SJSA1 (cell line): ENCODE measurements around the gene LRMDA. TPM values are rescaled to one million over a fixed set of nuclear protein-coding genes. Genes with fewer than 3 reads are reported as not detected.

ENCODE experiments used
- DNase-seq, 2 experiments: peaks; one replicate each; pipeline ENCODE4 v3.0.0-alpha.2; 2015 to 2020; ENCODE audit warnings: low spot score in 2 of 2, low read depth in 1 of 2
- H3K27ac ChIP-seq: fragments of 250-450 bp; sonication (Bioruptor Pico); 2 replicates; pipeline ENCODE4 v1.5.1; 2020; ENCODE audit warnings: mild to moderate bottlenecking, moderate library complexity
- H3K27me3 ChIP-seq: fragments of 250-450 bp; sonication (Bioruptor Pico); replicated peaks from 2 replicates; pipeline ENCODE4 v1.5.1; 2020; ENCODE audit warnings: mild to moderate bottlenecking, moderate library complexity
- H3K36me3 ChIP-seq: fragments of 250-450 bp; sonication (Bioruptor Pico); 2 replicates; pipeline ENCODE4 v1.5.1; 2020; ENCODE audit warnings: mild to moderate bottlenecking
- H3K4me1 ChIP-seq: fragments of 250-450 bp; sonication (Bioruptor Pico); replicated peaks from 2 replicates; pipeline ENCODE4 v1.6.1; 2021; ENCODE audit warnings: mild to moderate bottlenecking
- H3K4me3 ChIP-seq: fragments of 250-450 bp; sonication (Bioruptor Pico); 2 replicates; pipeline ENCODE4 v1.5.1; 2020; ENCODE audit warnings: mild to moderate bottlenecking
- H3K9me3 ChIP-seq: fragments of 250-450 bp; sonication (Bioruptor Pico); replicated peaks from 2 replicates; pipeline ENCODE4 v1.5.1; 2020; ENCODE audit warnings: mild to moderate bottlenecking
- total RNA-seq: library from RNA; depleted of rRNA; stranded (reverse); fragments of >200 nt; shearing (Covaris generic); gene quantifications from 2 replicates; pipeline ENCODE4 v1.2.3, GENCODE V29; 2014

The LRMDA gene
- total RNA-seq, 1 experiment from 2014 or later: not detected

- no peak overlapping the region for H3K4me3 ChIP-seq
- H3K36me3 ChIP-seq: no peaks in the 10 kb centered on the region
- peaks cover 34% of the 10 kb centered on the region for H3K4me1 ChIP-seq
- no peak for DNase-seq
- no peaks in the 10 kb centered on the region for H3K9me3 ChIP-seq
- H3K27me3 ChIP-seq: no peaks in the 10 kb centered on the region
- H3K27ac ChIP-seq: no peak overlapping the region
These were observed 118.8 kb downstream of the LRMDA start for GRCh38 chr10:75550191-75550590.

DNA sequence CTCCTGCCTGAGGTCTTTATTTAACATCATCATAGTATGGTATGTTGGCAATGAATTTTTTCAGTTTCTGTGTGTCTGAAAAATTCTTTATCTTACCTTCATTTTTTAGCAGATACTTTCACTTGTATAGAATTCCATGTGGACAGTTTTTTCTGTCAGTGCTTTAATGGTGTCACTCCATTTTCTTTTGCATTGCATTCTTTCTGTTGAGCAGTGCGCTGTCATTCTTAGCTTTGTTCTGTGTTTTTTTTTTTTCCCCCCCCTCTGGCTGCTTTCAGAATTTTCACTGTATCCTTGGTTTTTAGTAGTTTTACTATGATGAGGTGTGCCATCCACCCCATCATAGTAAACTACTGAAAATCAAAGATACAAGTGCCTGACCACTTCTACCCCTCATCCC lies 120.7 kb downstream of the LRMDA start:
- H3K4me3 ChIP-seq: no peak overlapping the region
- no peak for DNase-seq
- no peaks in the 10 kb centered on the region for H3K9me3 ChIP-seq
- no peaks in the 10 kb centered on the region for H3K27me3 ChIP-seq
- no peak overlapping the region for H3K27ac ChIP-seq
- H3K4me1 ChIP-seq: peaks cover 16% of the 10 kb centered on the region
- H3K36me3 ChIP-seq: no peaks in the 10 kb centered on the region

GRCh38 chr10:75553550-75553949 lies 122.1 kb downstream of the LRMDA start:
- DNase-seq: no peak
- Histone ChIP-seq H3K36me3 (no peaks in the 10 kb centered on the region), H3K4me3 (no peak overlapping the region), H3K4me1 (peaks cover 2% of the 10 kb centered on the region), H3K27ac (no peak overlapping the region), H3K27me3 (no peaks in the 10 kb centered on the region), H3K9me3 (no peaks in the 10 kb centered on the region)

- no peak for DNase-seq
- Histone ChIP-seq H3K36me3 (no peaks in the 10 kb centered on the region), H3K27me3 (no peaks in the 10 kb centered on the region), H3K4me1 (no peaks in the 10 kb centered on the region), H3K27ac (no peak overlapping the region), H3K4me3 (no peak overlapping the region), H3K9me3 (no peaks in the 10 kb centered on the region)
These were observed 123.9 kb downstream of the LRMDA start for GRCh38 chr10:75555323-75555722.

- no peaks in the 10 kb centered on the region for H3K36me3 ChIP-seq
- H3K27me3 ChIP-seq: no peaks in the 10 kb centered on the region
- no peaks in the 10 kb centered on the region for H3K9me3 ChIP-seq
- H3K4me3 ChIP-seq: no peak overlapping the region
- no peak for DNase-seq
- no peaks in the 10 kb centered on the region for H3K4me1 ChIP-seq
- no peak overlapping the region for H3K27ac ChIP-seq
These were observed 124.9 kb downstream of the LRMDA start for GRCh38 chr10:75556320-75556719.

GRCh38 chr10:75565286-75566251 lies 134.1 kb downstream of the LRMDA start:
- Histone ChIP-seq H3K27ac (no peak overlapping the region), H3K36me3 (no peaks in the 10 kb centered on the region), H3K4me1 (no peaks in the 10 kb centered on the region), H3K4me3 (no peak overlapping the region), H3K27me3 (no peaks in the 10 kb centered on the region), H3K9me3 (no peaks in the 10 kb centered on the region; the same call in 1 of the 2 replicates)
- no peak for DNase-seq

- Histone ChIP-seq H3K9me3 (peaks cover 7% of the 10 kb centered on the region; the same call in 1 of the 2 replicates), H3K4me1 (no peaks in the 10 kb centered on the region), H3K36me3 (no peaks in the 10 kb centered on the region), H3K27ac (no peak overlapping the region), H3K27me3 (no peaks in the 10 kb centered on the region), H3K4me3 (no peak overlapping the region)
- DNase-seq: no peak
These were observed 137.2 kb downstream of the LRMDA start for GRCh38 chr10:75568450-75569130.

DNA sequence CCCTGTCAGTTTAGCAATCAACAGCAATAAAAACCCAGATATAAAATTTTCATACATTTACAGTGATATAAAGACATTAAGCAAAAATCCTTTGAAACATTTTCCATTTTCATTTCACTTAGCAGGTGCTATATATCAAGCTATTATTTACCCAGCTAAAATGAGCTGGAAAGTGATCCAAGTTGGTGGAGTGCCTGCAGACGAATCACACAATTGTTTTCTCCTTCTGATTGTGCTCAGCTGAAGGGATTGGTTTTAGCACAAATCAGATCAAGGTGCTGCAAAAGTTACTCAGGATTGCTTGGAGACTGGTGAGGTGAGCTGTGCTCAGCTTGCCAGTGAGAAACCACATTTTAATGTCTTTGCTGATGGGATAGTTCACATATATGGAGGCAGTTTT lies 138.1 kb downstream of the LRMDA start:
- no peaks in the 10 kb centered on the region for H3K36me3 ChIP-seq
- no peak overlapping the region for H3K27ac ChIP-seq
- DNase-seq: no peak
- H3K4me3 ChIP-seq: no peak overlapping the region
- no peaks in the 10 kb centered on the region for H3K27me3 ChIP-seq
- H3K9me3 ChIP-seq: peaks cover 9% of the 10 kb centered on the region; the same call in 1 of the 2 replicates
- H3K4me1 ChIP-seq: no peaks in the 10 kb centered on the region

- no peak overlapping the region for H3K27ac ChIP-seq
- H3K4me3 ChIP-seq: no peak overlapping the region
- DNase-seq: no peak
- H3K36me3 ChIP-seq: no peaks in the 10 kb centered on the region
- H3K27me3 ChIP-seq: no peaks in the 10 kb centered on the region
- H3K4me1 ChIP-seq: no peaks in the 10 kb centered on the region
- peaks cover 14% of the 10 kb centered on the region for H3K9me3 ChIP-seq
These were observed 141.1 kb downstream of the LRMDA start for GRCh38 chr10:75572478-75572877.

GRCh38 chr10:75575940-75576339 lies 144.5 kb downstream of the LRMDA start:
- no peaks in the 10 kb centered on the region for H3K4me1 ChIP-seq

GRCh38 chr10:75582102-75582501 lies 150.7 kb downstream of the LRMDA start:
- Histone ChIP-seq H3K4me1 (no peaks in the 10 kb centered on the region), H3K4me3 (no peak overlapping the region), H3K36me3 (no peaks in the 10 kb centered on the region), H3K27ac (no peak overlapping the region), H3K9me3 (no peaks in the 10 kb centered on the region; the same call in 1 of the 2 replicates), H3K27me3 (no peaks in the 10 kb centered on the region)
- DNase-seq: no peak

More at GRCh38 chr10:75575940-75576339, 144.5 kb downstream of the LRMDA start:
- Histone ChIP-seq H3K4me3 (no peak overlapping the region), H3K27ac (no peak overlapping the region), H3K36me3 (no peaks in the 10 kb centered on the region), H3K27me3 (no peaks in the 10 kb centered on the region), H3K9me3 (peaks cover 14% of the 10 kb centered on the region)
- no peak for DNase-seq

GRCh38 chr10:75585294-75585693 lies 153.9 kb downstream of the LRMDA start:
- DNase-seq: no peak
- Histone ChIP-seq H3K27me3 (no peaks in the 10 kb centered on the region), H3K9me3 (no peaks in the 10 kb centered on the region; the same call in 1 of the 2 replicates), H3K4me1 (no peaks in the 10 kb centered on the region), H3K4me3 (no peak overlapping the region), H3K27ac (no peak overlapping the region), H3K36me3 (no peaks in the 10 kb centered on the region)

- no peaks in the 10 kb centered on the region for H3K36me3 ChIP-seq
These were observed 155.4 kb downstream of the LRMDA start for GRCh38 chr10:75586814-75587213.

GRCh38 chr10:75588031-75588430 lies 156.6 kb downstream of the LRMDA start:
- no peak overlapping the region for H3K4me3 ChIP-seq
- no peaks in the 10 kb centered on the region for H3K9me3 ChIP-seq
- no peaks in the 10 kb centered on the region for H3K27me3 ChIP-seq
- H3K27ac ChIP-seq: no peak overlapping the region
- no peak for DNase-seq
- H3K36me3 ChIP-seq: no peaks in the 10 kb centered on the region
- H3K4me1 ChIP-seq: no peaks in the 10 kb centered on the region

More at GRCh38 chr10:75586814-75587213, 155.4 kb downstream of the LRMDA start:
- H3K4me3 ChIP-seq: no peak overlapping the region
- H3K27ac ChIP-seq: no peak overlapping the region
- no peak for DNase-seq
- H3K27me3 ChIP-seq: no peaks in the 10 kb centered on the region
- H3K4me1 ChIP-seq: no peaks in the 10 kb centered on the region
- no peaks in the 10 kb centered on the region; the same call in 1 of the 2 replicates for H3K9me3 ChIP-seq
